Panc1 (cell line): ENCODE measurements around the gene PPP2R1B. TPM values are rescaled to one million over a fixed set of nuclear protein-coding genes. Genes with fewer than 3 reads are reported as not detected.

Experiments
- ATAC-seq: fragments of 200-7000 bp; cut with Tn5 transposase; 2 replicates; pipeline ENCODE4 v1.9.1; 2020; ENCODE audit warnings: mild to moderate bottlenecking, moderate library complexity
- BruUV-seq: library from RNA; stranded (reverse); fragments of 400-500 nt; replicated peaks from 2 replicates; lab custom pipeline; 2021; lab: Mats Ljungman, UMichigan
- CTCF ChIA-PET: fragments of 300-600 bp; sonication (Branson Sonifier 250); formaldehyde crosslinking; loops from one replicate; lab custom pipeline; 2022; ENCODE audit warnings: antibody characterized with exemption; lab: Charles Lee
- POLR2A ChIA-PET: fragments of 300-600 bp; sonication (Branson Sonifier 250); formaldehyde crosslinking; loops from one replicate; lab custom pipeline; 2022; ENCODE audit warnings: antibody characterized with exemption; lab: Charles Lee
- DNase-seq: peaks from one replicate; pipeline ENCODE4 v3.0.0-alpha.2; 2010; ENCODE audit warnings: low read depth, low spot score
- H3K27ac ChIP-seq: 2 replicates; pipeline ENCODE4 v1.5.1; 2011; ENCODE audit warnings: mild to moderate bottlenecking, low read length, inconsistent platforms
- H3K27me3 ChIP-seq: fragments of 200-500 bp; sonication (Bioruptor generic); 2 replicates; pipeline ENCODE4 v1.6.0; 2014; ENCODE audit warnings: low read length, inconsistent platforms; ENCODE audit not compliant: control insufficient read depth, insufficient read depth
- H3K36me3 ChIP-seq: fragments of 200-500 bp; sonication (Bioruptor generic); 2 replicates; pipeline ENCODE4 v1.5.1; 2014; ENCODE audit warnings: inconsistent platforms, mild to moderate bottlenecking, low read length, moderate library complexity; ENCODE audit not compliant: control insufficient read depth, insufficient read depth
- H3K4me1 ChIP-seq: 2 replicates; pipeline ENCODE4 v1.5.1; 2011; ENCODE audit warnings: inconsistent platforms, mild to moderate bottlenecking, low read length, moderate library complexity; ENCODE audit not compliant: control insufficient read depth, insufficient read depth
- H3K4me3 ChIP-seq, 2 experiments: 2 replicates each; pipeline ENCODE4 v1.5.1; 2011 to 2012; ENCODE audit warnings: low read depth in 2 of 2, low read length in 2 of 2, mild to moderate bottlenecking in 2 of 2, inconsistent platforms in 1 of 2, moderate library complexity in 1 of 2
- H3K9me3 ChIP-seq: fragments of 200-500 bp; sonication (Bioruptor generic); 2 replicates; pipeline ENCODE4 v1.5.1; 2014; ENCODE audit warnings: low read depth, mild to moderate bottlenecking, inconsistent platforms, low read length, moderate library complexity; ENCODE audit not compliant: control insufficient read depth, insufficient read depth
- CTCF ChIP-seq: fragments of 450-650 bp; IDR thresholded peaks from 2 replicates; pipeline ENCODE4 v1.5.1; 2017; ENCODE audit warnings: mild to moderate bottlenecking
- POLR2AphosphoS5 ChIP-seq: IDR thresholded peaks from 2 replicates; pipeline ENCODE4 v1.6.1; 2012; ENCODE audit warnings: mild to moderate bottlenecking, low read depth, low read length, moderate library complexity
- REST ChIP-seq, 2 experiments: IDR thresholded peaks; 2 replicates each; pipeline ENCODE4 v1.6.1; 2011 to 2012; ENCODE audit warnings: low read depth in 2 of 2, control low read depth in 1 of 2, low read length in 1 of 2, mild to moderate bottlenecking in 1 of 2, moderate library complexity in 1 of 2; ENCODE audit not compliant: insufficient read depth in 1 of 2
- SIN3A ChIP-seq: IDR thresholded peaks from 2 replicates; pipeline ENCODE4 v1.6.1; 2012; ENCODE audit warnings: low read depth, mild to moderate bottlenecking, low read length, moderate library complexity, borderline replicate concordance; ENCODE audit not compliant: insufficient read depth
- TCF7L2 ChIP-seq: IDR thresholded peaks from 2 replicates; pipeline ENCODE4 v1.6.1; 2011; ENCODE audit warnings: mild to moderate bottlenecking, low read depth, low read length, inconsistent platforms
- in situ Hi-C: cut with HindIII; loops from 2 replicates; pipeline ENCODE4 v1.10.0; 2016; ENCODE audit warnings: low sequenced_read_pairs, low pct_unique_long_range_greater_than_20kb
- intact Hi-C: fragments of 100-400 bp; cut with micrococcal nuclease; formaldehyde crosslinking; loops from one replicate; pipeline ENCODE4 v1.10.0; 2022; ENCODE audit not compliant: unreplicated experiment
- total RNA-seq: library from RNA; stranded (reverse); gene quantifications from one replicate; pipeline ENCODE4 v1.2.1, GENCODE V29; 2021; ENCODE audit not compliant: unreplicated experiment

PPP2R1B gene
- total RNA-seq, 1 experiment from 2014 or later: 57.7 TPM

- CTCF ChIA-PET: no interaction called here
- intact Hi-C loops (no loop called here), in situ Hi-C loops (no loop called here)
- H3K4me3 ChIP-seq: no peak overlapping the region
- no peak overlapping the region for H3K27ac ChIP-seq
- H3K36me3 ChIP-seq: peaks cover 37% of the 10 kb centered on the region
- H3K4me1 ChIP-seq: peaks cover 5% of the 10 kb centered on the region; the same call in 1 of the 2 replicates
- H3K27me3 ChIP-seq: no peaks in the 10 kb centered on the region
- DNase-seq: no peak
- POLR2A ChIA-PET: no interaction called here
- no peaks in the 10 kb centered on the region for H3K9me3 ChIP-seq
- no peak for ATAC-seq
- TF ChIP-seq SIN3A (no peak), POLR2AphosphoS5 (no peak), REST (IDR thresholded peaks at IDR 0.05; ENCODE audit: insufficient read depth in 1 of 2, low read depth in 2 of 2, low read length in 1 of 2) (no peak), TCF7L2 (no peak)
- BruUV-seq: no TSS peak
Measured at GRCh38 chr11:111745719-111746504, 20.3 kb downstream of the PPP2R1B start.

- TF ChIP-seq SIN3A (no peak), POLR2AphosphoS5 (no peak), CTCF (no peak)
- POLR2A ChIA-PET: no interaction called here
- no peaks in the 10 kb centered on the region for H3K9me3 ChIP-seq
- intact Hi-C loops: no loop called here
- BruUV-seq: no TSS peak
- H3K27ac ChIP-seq: no peak overlapping the region
- DNase-seq: no peak
- peaks cover 42% of the 10 kb centered on the region for H3K36me3 ChIP-seq
- ATAC-seq: no peak
- no peaks in the 10 kb centered on the region for H3K27me3 ChIP-seq
- H3K4me1 ChIP-seq: peaks cover 5% of the 10 kb centered on the region; the same call in 1 of the 2 replicates
- H3K4me3 ChIP-seq: no peak overlapping the region
- CTCF ChIA-PET: no interaction called here
- in situ Hi-C loops: no loop called here
Measured at GRCh38 chr11:111743700-111744099, 22.5 kb downstream of the PPP2R1B start.

GRCh38 chr11:111741751-111742150 is 24.4 kb downstream of the PPP2R1B start:
- peaks cover 33% of the 10 kb centered on the region for H3K36me3 ChIP-seq
- no TSS peak for BruUV-seq
- no peak overlapping the region for H3K27ac ChIP-seq
- no peak for DNase-seq
- no peaks in the 10 kb centered on the region for H3K9me3 ChIP-seq
- no peak for ATAC-seq
- CTCF ChIA-PET: no interaction called here
- POLR2A ChIA-PET: no interaction called here
- intact Hi-C loops: no loop called here
- no peak overlapping the region for H3K4me3 ChIP-seq
- in situ Hi-C loops: no loop called here
- H3K4me1 ChIP-seq: peaks cover 5% of the 10 kb centered on the region; the same call in 1 of the 2 replicates
- no peaks in the 10 kb centered on the region for H3K27me3 ChIP-seq
- TF ChIP-seq TCF7L2 (no peak), SIN3A (no peak), POLR2AphosphoS5 (no peak), CTCF (no peak), REST (IDR thresholded peaks at IDR 0.05; ENCODE audit: insufficient read depth in 1 of 2, low read depth in 2 of 2, low read length in 1 of 2) (no peak)
